NOMO-1 (cell line): ENCODE results near the gene MSRB2.

Experiments
- DNase-seq, 2 experiments: peaks; one replicate each; lab custom pipeline; 2025; ENCODE audit not compliant: unreplicated experiment in 2 of 2; lab: John Stamatoyannopoulos, UW

Gene MSRB2

GRCh38 chr10:23158370-23158769 lies 63.0 kb downstream of the MSRB2 start:
- DNase-seq: peak in 1 of 2 experiments; percentile 51

DNA sequence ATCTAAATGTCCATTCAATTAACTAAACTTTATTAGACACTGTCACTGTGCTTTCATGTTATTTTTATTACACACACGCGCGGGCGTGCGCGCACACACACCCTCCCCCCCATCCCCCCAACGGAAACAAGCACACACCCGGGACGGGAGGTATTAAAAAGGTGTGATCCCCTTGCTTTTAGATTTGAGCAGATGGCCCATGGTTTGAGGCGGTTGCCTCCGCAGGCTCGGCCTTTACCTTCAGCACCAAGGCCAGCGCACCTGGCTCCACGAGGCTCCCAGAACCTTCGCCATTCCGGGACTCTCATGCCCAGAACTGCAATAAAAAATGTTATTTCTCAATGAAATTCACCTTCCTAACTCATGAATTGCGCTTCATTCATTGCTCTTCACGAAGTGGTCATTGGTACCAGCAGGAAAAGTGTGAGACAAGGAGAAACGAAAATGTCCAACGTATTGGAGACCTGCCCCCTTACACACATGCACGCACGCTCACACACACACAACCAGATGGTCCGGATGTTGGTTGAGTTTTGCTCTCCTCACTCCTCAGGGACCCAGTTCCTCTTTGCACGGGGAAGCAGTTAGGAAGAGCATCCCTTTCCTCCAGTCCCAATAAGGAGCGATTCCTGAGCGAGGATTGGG lies 76.0 kb downstream of the MSRB2 start:
- DNase-seq: no peak
